ENCODE measurements around the gene CFAP299. TPM values are rescaled to one million over a fixed set of nuclear protein-coding genes. Genes with fewer than 3 reads are reported as not detected.

The CFAP299 gene
- total and polyA plus RNA-seq, 2 donors (not counting 3 experiments of a cell fraction or from before 2014, with no cell fraction given) = not detected

DNA sequence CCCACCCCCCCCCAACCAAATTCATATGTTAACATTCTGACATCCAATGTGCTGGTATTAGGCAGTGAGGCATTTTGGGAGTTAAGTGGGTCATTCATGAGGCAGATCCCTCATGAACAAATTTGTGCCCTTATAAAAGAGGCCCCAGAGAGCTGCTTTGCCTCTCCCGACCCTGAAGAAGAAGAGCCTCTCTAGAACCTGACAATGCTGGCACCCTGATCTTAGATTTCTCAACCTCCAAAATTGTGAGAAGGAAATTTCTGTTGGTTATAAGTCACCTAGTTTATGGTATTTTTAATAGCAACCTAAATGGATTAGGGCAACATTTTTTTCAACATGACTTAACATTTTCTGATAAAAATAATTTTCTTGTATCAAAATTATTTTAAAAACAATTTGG lies 296.3 kb downstream of the CFAP299 start:
- no peak overlapping the region for H3K27ac ChIP-seq (ENCODE audit: insufficient read depth, low read depth, low read length)
- no peaks in the 10 kb centered on the region for H4K20me1 ChIP-seq (replicated peaks; ENCODE audit: control insufficient read depth, extremely low read depth, insufficient read depth, low read length)
- no peaks in the 10 kb centered on the region for H3K9me3 ChIP-seq (replicated peaks; ENCODE audit: control insufficient read depth, insufficient read depth, low read length)
- no peaks in the 10 kb centered on the region for H3K9me1 ChIP-seq (replicated peaks; ENCODE audit: control insufficient read depth, extremely low read depth, insufficient read depth, low read length)
- DNase-seq (ENCODE audit: low read depth, low spot score) = no peak
- intact Hi-C loops (cut with micrococcal nuclease) (no loop called here), dilution Hi-C loops (cut with MboI; ENCODE audit: extremely low pct_ligation_motif_present, low sequenced_read_pairs) (no loop called here)
- no peak overlapping the region for H3K4me3 ChIP-seq (replicated peaks in 1 of 3; ENCODE audit: insufficient read depth in 1 of 3, low read depth in 1 of 3, low read length in 3 of 3)
- no peak for FAIRE-seq
- no peaks in the 10 kb centered on the region for H3K36me3 ChIP-seq (ENCODE audit: control insufficient read depth in 2 of 2, extremely low read depth in 1 of 2, insufficient read depth in 2 of 2, low read length in 2 of 2)
- H3K79me2 ChIP-seq (ENCODE audit: control insufficient read depth, insufficient read depth, low read length) = no peaks in the 10 kb centered on the region
- no peak overlapping the region for H3K9ac ChIP-seq (replicated peaks; ENCODE audit: extremely low read depth, insufficient read depth, low read length)
- no peak for TF ChIP-seq GATA2 (IDR thresholded peaks at IDR 0.05; ENCODE audit: insufficient read depth, insufficient read length, low read depth, low read length)
- no peak for TF ChIP-seq JUN (IDR thresholded peaks at IDR 0.05; ENCODE audit: borderline replicate concordance, insufficient read depth, insufficient read length, low read depth)
- no peak for TF ChIP-seq POLR2AphosphoS5 (IDR thresholded peaks at IDR 0.05; ENCODE audit: insufficient read depth, low read depth, low read length)
- no peak for TF ChIP-seq MAX (IDR thresholded peaks at IDR 0.05; ENCODE audit: insufficient read depth, insufficient read length)
- TF ChIP-seq, protein P1, sequence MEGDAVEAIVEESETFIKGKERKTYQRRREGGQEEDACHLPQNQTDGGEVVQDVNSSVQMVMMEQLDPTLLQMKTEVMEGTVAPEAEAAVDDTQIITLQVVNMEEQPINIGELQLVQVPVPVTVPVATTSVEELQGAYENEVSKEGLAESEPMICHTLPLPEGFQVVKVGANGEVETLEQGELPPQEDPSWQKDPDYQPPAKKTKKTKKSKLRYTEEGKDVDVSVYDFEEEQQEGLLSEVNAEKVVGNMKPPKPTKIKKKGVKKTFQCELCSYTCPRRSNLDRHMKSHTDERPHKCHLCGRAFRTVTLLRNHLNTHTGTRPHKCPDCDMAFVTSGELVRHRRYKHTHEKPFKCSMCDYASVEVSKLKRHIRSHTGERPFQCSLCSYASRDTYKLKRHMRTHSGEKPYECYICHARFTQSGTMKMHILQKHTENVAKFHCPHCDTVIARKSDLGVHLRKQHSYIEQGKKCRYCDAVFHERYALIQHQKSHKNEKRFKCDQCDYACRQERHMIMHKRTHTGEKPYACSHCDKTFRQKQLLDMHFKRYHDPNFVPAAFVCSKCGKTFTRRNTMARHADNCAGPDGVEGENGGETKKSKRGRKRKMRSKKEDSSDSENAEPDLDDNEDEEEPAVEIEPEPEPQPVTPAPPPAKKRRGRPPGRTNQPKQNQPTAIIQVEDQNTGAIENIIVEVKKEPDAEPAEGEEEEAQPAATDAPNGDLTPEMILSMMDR (IDR thresholded peaks at IDR 0.05; ENCODE audit: extremely low read depth in 1 of 2, insufficient read depth in 1 of 2, low read depth in 1 of 2, low read length in 2 of 2) = no peak
- no peak for TF ChIP-seq MYC (IDR thresholded peaks at IDR 0.05; ENCODE audit: low read depth, low read length)
- TF ChIP-seq FOS (IDR thresholded peaks at IDR 0.05; ENCODE audit: borderline replicate concordance, insufficient read depth, low read length) = no peak
- TF ChIP-seq EZH2 (IDR thresholded peaks at IDR 0.05; ENCODE audit: borderline replicate concordance, low read depth, low read length, severe bottlenecking) = no peak
- no peak for TF ChIP-seq POLR2A (IDR thresholded peaks at IDR 0.05; ENCODE audit: low read depth, low read length)
- no peak overlapping the region for H3K4me2 ChIP-seq (ENCODE audit: insufficient read depth, low read length)
- ChIA-PET CTCF (no interaction called here), POLR2A (no interaction called here)
- H2AFZ ChIP-seq (ENCODE audit: low read depth, low read length) = no peak overlapping the region
- no peaks in the 10 kb centered on the region for H3K4me1 ChIP-seq (ENCODE audit: control insufficient read depth, extremely low read depth, insufficient read depth, low read length)
- no peaks in the 10 kb centered on the region for H3K27me3 ChIP-seq (ENCODE audit: control insufficient read depth in 2 of 2, insufficient read depth in 2 of 2, low read length in 2 of 2)
- no TSS peak for BruUV-seq (replicated peaks)

All from endothelial cell of umbilical vein (primary cell).